HG03108 (cell line): ENCODE data around the gene SMIM35.
A peak's percentile ranks its signal among the peaks of the same experiment; 100 is the strongest.

ENCODE experiments used
- ATAC-seq: cut with Tn5 transposase; IDR thresholded peaks from one replicate; pipeline ENCODE4 v1.9.1; 2021; ENCODE audit warnings: moderate library complexity; ENCODE audit not compliant: unreplicated experiment

SMIM35 gene

DNA sequence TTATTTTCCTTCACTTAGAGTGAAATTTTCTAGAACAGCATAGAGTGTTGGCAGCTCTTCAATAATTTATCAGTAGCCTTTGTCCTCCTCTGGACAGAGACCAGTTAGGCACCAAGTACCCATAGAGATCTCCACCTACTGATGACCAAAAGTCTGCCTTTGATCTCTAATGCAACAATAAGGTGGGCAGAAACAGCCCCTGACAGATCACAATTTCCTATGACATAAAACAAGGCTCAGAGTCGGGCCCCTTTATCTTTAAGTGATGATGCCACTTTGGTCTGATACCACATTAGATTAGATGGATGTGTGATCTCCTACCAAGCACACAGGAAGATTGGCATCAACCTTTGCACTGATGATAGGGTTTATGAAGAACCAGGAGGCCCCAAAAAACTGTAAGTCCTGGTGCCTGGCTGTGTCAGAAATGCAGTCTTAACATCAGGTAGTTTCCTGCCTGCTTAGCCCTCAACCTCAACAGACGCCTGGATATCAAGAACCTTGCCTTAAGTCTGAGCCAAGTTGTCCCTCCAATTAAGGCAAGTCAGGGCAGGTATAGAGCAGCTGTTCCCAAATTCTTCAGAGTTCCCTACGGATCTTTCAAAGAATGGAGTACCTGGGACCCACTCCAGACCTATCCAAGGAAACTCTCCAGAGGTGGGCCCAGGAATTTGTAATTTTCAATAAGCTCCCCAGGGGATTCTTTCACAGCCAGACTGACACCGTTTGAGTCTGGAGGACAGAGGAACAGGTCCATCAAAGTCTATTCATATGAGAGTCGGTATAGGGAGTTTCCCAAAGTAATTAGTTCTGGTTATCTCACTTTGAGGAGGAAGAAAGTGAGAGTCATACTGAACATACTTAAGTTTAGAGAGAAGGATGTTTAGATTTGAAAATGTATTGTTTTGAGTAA is 40.5 kb downstream of the SMIM35 start:
- no peak for ATAC-seq

DNA sequence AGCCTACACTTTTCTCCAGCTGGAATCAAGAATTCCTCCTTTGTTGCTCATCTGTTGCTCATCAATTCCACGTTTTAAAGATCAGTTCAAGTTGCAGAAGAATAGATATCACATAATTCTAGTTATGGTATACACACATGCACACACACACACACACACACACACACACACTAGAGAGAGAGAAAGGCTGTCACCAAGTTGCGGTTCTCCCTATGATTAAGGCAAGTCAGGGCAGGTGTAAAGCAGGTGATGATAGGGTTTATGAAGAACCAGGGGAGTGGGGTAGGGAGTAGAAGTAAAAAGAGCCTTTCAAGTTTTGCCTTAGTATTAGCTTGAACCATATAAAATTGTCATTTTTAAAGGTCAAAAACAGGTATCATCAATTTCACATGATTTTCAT is 41.6 kb downstream of the SMIM35 start:
- no peak for ATAC-seq

DNA sequence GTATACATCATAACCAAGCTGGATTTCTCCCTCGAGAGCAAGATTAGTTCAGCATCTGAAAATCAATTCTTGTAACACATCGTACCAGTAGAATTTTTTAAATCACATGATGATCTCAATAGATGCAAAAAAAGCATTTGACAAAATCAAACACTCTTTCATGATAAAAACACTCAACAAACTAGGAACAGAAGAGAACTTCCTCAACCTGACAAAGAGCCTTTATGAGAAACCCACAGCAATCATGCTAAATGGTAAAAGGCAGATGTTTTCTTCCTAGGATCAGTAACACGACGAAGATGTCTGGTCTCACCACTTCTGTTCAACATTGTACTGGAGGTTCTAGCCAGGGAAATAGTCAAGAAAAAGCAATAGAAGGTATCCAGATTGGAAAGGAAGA is 44.0 kb downstream of the SMIM35 start:
- ATAC-seq = no peak

DNA sequence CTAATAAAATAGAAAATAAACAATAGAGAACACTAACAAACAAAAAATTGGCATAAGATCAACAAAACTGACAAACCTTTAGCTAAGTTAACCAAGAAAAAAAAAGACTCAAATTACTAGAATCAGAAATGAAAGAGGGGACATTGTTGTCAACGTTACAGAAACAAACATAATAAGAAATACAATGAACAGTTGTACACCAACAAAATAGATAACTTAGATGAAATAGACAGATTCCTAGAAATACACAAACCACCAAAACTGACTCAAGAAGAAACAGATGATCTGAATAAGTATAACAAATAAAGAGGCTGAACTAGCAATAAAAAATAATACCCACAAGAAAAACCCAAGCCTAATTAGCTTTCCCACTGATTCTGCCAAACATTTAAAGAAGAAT is 44.6 kb downstream of the SMIM35 start:
- no peak for ATAC-seq

DNA sequence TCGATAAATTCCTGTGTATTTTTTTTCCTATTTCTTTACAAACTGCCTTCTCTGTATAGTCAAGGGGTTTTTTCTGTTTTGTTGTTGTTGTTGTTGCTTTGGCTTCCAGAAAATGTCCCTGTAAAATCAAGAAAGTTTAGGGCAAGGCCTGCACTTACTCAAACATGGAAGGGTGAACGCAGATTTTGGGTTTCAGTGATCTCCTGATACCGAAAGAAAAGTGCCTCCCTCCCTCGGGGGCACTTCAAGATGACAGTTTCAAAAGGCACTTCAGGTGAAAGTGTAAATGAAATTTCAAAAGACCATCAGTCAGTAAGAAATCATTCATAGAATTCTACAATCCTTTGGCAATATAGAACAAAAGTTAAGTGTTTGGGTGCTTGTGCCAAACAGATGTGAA is 53.3 kb downstream of the SMIM35 start:
- no peak for ATAC-seq

DNA sequence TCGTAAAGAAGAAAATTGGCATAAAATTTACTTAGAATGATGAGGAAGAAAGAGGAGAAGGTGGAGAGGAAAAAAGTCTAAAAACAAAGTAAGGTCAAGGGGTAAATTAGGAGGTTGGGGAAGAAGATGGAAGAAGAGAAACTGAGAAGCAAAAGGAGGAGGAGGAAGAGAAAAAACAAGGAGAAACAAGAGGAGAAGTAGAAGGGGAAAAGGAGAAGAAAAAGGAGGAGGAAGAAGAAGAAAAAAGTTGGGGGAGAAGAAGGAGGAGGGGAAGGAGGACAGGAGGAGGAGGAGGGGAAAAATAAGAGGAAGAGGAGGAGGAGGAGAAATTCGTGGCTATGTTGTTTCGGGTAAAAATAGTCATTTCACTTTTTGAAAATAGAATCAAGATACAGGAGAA is 58.1 kb downstream of the SMIM35 start:
- ATAC-seq = no peak

DNA sequence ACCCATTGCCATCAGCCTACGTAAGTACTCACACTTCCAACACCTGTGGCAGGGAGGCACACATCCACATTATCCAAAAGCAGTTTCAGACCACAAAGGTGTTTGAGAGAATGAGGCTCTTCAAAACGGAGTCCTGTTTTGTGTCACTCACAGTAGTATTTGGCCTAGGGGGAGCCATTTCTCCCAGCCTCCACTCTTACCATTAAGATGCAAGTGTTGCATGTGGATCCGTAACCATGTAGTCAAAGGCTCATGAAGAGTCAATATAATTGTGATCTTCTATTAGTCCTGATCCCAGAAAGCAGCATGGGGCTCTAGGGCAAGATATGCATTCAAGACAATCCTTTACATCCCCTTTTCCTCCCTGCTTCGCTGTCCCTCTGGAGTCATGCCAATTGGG is 59.1 kb downstream of the SMIM35 start:
- no peak for ATAC-seq

DNA sequence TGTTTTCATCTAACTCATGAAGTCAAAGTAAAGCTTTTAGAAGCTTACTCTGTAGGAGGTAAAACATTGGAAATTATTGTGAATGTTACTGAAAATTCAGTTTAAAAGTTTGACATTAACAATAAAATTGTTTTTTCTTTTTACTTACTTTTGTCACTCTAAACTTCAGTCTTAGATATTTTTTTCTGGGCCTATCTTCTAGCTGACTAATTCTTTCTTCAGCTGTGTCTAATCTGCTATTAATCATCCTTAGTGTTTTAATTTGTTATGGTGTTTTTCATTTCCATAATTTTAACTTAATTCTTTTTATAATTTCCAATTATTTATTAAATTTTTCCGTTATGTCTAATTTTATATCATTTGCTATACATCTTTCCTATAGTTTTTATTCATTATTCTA is 65.6 kb downstream of the SMIM35 start:
- no peak for ATAC-seq

DNA sequence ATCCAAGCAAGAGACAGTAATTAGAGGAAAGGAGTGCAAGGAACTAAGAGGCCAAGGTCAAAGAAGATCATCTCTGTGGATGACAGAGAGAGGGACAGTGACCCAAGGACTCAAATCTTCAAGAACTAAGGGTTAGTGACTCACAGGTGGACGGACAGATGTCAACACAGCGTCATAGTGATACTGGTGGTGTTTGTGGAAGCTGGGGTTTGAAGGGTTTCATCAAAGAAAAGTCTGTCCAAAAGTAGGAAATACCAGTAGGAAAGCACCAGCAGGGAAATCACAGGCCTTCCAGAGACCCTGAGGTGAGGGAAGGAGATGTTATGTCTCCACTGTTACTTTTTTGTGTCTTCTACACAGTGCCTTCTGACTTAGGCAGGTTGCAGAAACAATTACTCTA is 68.4 kb downstream of the SMIM35 start:
- ATAC-seq = no peak

DNA sequence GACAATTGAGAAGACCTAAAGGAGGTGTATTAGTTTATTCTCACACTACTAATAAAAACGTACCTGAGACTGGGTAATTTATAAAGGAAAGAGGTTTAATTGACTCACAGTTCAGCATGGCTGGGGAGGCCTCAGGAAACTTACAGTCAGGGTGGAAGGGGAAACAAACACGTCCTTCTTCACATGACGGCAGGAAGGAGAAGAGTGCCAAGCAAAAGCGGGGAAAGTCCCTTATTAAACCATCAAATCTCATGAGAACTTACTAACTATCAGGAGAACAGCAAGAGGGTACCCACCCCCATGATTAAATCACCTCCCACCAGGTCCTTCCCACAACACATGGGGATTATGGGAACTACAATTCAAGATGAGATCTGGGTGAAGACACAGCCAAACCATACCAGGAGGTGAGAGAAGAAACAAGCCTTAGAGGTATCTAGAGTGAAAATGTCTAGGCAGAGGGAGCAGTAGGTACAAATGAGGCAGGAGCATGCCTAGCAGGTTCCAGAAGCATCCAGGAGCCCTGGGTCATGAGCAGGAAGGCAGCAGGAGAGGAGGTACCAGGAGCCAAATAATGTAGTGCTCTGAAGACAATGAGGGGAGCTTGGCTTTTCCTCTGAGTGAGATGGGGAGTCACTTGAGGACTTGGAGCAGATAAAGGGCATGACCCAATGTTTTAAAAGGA is 69.0 kb downstream of the SMIM35 start:
- no peak for ATAC-seq

DNA sequence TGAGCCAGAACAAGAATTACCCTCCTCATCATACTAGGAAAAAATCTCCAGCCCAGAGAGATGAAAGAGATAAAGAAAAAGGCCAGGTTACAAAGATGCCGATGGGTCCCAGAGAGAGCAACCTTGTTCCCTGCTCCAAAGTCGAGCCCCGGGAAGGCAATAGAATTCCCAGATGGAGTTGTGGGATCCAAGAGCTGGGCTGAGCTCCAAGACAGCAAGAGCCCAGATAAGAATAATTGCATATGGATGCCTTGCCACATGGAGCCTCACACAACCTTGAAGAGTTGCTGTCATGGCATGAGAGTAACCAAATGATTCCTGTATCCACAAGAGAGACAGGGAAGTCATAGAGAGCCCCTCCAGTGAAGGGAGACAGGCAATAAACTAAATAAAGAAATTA is 69.7 kb downstream of the SMIM35 start:
- ATAC-seq = no peak

DNA sequence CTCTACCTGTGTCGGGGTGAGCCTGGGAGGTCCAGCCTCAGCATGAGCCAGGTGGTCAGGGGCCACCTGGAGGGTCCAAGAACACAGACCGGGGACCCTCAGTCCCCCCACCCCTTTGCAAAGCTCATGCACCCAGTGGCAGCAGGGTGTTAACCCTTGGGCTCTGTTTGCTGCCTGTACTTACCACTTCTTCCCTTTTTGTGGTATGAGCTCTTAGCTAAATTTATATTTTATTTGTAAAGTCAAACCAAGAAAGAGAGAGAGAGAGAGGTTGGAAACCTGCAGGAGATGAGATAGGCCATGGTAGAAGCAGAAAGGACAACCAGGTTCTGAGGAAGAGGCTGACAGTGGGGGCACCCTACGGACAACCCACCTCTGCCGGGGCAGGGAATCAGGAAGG is 70.7 kb downstream of the SMIM35 start:
- ATAC-seq = no peak

DNA sequence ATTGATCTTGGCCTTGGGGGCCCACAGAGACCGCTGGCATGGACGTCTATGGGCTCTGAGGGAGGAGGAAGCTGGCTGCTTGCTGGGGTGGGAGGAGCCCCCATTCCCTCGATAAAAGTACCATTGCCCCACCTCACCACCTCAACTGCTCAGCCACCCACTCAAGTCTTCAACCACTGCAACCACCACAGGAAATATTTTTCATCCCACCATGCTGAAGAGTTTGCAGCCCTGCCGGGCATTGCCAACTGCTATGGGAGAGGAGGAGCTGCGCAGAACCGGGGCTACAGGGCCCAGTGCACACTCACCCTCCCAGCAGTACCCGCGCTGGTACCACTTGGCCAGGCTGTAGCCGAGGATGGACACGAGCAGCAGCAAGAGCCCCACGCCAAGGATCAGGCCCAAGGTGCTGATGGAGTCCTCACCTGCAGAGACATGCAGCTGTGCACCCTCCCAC is 71.3 kb downstream of the SMIM35 start:
- ATAC-seq = no peak

DNA sequence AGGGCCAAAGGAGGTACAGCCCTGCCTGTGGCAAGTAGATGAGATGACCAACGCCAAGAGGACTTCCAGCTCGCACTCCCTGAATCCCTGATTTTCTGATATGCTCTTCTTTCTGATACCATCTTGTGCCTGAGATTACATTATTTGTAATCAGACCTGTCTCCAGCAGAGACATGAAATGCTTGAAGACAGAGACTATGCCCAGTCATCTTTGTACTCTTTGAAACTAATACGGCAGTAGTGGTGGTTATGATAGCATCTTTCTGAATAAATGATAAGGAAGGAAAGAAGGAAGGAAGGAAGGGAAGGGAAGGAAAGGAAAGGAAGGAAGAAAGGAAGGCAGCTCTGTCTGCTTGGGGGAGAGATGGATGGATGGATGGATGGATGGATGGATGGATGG is 72.7 kb downstream of the SMIM35 start:
- ATAC-seq = no peak

DNA sequence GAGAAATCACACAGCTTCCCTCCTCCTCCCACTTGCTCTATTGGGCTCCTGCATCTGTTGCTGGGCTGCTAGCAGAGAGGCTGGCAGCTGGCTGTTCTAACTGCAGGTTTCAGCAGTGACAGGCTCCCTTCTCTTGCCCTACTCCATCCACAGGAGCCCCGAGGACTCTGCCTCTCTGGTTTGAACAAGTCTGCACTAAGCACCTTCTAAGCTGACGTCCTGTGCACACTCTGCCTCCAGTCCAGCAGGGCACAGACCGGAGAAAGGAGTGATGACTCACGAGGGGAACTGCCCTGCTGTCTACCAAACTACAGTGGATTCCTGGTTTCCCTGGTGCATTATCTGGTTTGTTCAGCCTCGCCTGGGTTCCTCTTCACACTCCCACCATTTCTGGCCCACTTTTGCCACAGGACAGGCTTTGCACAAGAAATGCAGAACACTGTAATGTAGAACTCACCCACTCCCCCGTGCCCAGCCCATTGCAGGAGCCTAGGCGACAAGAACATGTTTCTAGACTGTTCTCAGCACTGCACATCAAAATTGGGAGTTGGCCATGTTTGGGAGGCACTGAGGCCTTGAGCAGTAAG is 74.6 kb downstream of the SMIM35 start:
- no peak for ATAC-seq

DNA sequence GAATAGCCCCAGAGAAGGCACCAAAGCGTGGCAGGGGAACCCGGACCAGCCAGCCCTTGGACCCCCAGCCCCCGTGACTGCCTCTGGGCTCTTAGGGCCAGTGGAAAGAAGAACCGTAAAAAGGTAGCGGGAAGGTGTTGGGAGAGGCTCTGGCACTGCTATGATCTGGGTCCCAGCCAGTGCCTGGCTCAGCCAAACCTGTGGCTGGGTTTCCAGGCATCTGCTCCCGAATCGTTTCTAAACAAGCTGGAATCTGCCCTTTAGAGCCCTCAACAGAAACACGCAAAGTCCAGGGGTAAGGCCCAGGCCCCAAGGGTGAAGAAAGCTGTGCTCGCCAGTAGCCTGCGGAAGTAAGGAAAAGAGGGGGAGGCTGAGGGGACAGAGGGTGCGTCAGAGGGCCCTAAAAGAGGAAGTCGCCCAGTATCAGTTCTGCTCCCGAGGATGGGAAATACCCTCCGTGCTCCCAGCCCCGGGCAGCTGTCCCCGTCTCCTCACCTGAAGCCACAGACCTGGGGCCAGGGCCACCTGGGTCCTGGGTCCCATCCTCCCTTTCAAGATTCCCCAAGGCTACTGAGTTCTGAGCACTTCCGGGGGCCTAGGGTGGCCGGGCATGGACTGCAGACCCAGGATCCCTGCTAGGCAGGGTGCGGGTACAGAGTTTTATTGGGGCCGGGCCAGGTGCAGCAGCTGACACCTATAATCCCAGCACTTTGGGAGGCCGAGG is 75.9 kb downstream of the SMIM35 start:
- ATAC-seq = peak; percentile 71

DNA sequence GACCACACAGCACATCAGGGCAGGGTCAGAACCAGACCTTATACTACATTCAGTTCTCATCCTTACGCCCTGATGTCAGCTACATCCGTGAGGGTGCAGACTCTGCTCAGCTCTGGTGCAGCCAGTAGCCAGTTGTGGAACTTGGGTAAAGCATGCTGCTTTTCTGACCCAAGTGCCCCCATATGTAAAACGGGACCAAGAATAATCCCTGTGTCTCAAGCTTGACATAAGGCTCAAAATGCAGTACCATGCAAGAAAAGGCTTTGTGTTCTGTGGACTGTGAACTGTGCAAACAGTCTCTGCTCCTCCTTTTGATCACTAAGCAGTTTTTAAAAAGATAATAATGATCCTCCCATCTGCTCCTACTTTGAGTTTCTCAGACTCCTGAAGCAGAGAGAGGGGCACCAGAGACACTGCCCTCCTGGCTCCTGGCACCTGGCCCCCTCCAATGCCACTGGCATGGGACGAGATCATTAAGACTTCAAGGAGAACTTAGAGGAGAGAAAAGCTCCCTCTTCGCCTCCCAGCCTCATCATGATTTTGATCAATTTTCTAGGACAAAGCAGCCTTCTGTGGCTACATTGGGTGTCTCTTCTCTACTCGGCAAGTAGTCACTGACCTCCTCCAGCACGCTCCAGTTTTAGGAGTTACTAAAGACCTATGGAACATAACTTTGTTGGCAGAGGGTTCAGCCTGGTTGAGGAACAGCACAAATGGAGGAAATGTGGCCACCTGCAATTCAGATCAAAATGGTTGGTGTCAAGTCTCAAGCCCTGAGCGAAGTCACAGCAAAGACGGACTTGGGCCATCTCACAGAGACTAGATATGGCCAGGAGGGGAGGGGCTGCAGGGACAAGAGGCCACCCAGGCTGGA is 76.7 kb downstream of the SMIM35 start:
- ATAC-seq = no peak

DNA sequence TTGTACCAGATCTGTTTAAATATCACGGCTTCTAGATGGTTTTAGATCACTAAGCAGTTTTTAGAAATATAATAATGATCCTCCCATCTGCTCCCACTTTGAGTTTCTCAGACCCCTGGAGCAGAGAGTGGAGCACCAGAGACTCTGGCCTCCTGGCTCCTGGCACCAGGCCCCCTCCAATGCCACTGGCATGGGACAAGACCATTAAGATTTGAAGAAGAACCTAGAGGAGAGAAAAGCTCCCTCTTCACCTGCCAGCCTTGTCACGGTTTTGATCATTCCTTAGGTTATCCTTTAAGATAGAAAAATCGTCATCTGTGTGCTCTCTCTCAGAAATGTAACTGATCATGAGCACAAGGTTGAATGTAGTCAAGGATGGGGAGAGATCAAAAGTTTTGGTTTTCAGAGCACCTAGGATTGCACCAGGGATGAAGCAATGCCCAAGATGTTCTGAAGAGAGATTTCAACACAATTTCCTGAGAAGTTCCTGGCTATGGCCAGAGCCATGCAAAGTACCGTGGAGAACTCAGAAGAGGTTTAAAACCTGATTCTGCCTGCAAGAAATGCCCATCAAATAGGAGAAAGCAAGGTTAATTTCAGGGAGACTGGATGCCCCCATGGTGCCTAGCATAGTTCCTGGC is 78.4 kb downstream of the SMIM35 start:
- no peak for ATAC-seq

DNA sequence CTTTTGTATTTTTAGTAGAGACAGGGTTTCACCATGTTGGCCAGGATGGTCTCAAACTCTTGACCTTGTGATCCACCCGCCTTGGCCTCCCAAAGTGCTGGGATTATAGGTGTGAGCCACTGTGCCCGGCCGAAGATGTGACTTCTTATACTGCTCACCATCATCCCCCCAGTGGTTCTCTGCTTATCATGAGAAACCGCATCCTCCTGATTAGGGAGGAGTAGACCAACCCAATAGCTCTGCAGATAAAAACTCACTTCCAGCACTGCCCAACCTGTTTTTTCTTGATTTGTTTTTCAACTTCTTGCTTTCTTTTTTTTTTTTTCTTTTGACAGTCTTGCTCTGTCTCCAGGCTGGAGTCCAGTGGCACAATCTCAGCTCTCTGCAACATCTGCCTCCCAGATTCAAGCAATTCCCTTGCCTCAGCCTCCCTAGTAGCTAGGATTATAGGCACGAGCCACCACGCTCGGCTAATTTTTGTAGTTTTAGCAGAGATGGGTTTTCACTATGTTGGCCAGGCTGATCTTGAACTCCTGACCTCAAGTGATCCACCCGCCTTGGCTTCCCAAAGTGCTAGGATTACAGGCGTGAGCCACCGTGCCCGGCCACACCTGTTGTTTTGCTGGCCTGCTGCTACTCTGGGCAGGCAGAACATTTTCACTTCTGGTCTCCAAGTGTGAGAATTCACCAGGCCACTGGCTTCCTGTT is 79.0 kb downstream of the SMIM35 start:
- ATAC-seq = peak; percentile 37
